RWPE2 (cell line): ENCODE data around the gene MAP4K5.

ENCODE experiments used
- ATAC-seq: fragments of 200-7000 bp; cut with Tn5 transposase; 3 replicates; pipeline ENCODE4 v1.9.1; 2021; ENCODE audit warnings: low read depth
- DNase-seq: peaks from one replicate; pipeline ENCODE4 v3.0.0-alpha.2; 2020; ENCODE audit warnings: low spot score
- H3K27ac ChIP-seq: fragments of 450-650 bp; 2 replicates; pipeline ENCODE4 v1.5.1; 2017; ENCODE audit warnings: mild to moderate bottlenecking; ENCODE audit not compliant: poor library complexity, severe bottlenecking
- H3K27me3 ChIP-seq: fragments of 250-450 bp; sonication (Bioruptor Pico); 2 replicates; pipeline ENCODE4 v1.5.1; 2021; ENCODE audit warnings: mild to moderate bottlenecking, moderate library complexity; ENCODE audit not compliant: insufficient read depth, poor library complexity, severe bottlenecking
- H3K36me3 ChIP-seq: fragments of 250-450 bp; sonication (Bioruptor Pico); 2 replicates; pipeline ENCODE4 v1.5.1; 2020; ENCODE audit warnings: low read depth, mild to moderate bottlenecking, moderate library complexity
- H3K4me1 ChIP-seq: fragments of 250-450 bp; sonication (Bioruptor Pico); 2 replicates; pipeline ENCODE4 v1.5.1; 2021; ENCODE audit warnings: mild to moderate bottlenecking, moderate library complexity; ENCODE audit not compliant: insufficient read depth, poor library complexity, severe bottlenecking
- H3K4me3 ChIP-seq: fragments of 250-450 bp; sonication (Bioruptor Pico); 2 replicates; pipeline ENCODE4 v1.5.1; 2021; ENCODE audit warnings: mild to moderate bottlenecking, moderate library complexity; ENCODE audit not compliant: severe bottlenecking
- H3K9me3 ChIP-seq: fragments of 250-450 bp; sonication (Bioruptor Pico); 2 replicates; pipeline ENCODE4 v1.5.1; 2021; ENCODE audit warnings: mild to moderate bottlenecking, moderate library complexity; ENCODE audit not compliant: severe bottlenecking
- CTCF ChIP-seq: fragments of 450-650 bp; IDR thresholded peaks from one replicate; pipeline ENCODE4 v1.5.1; 2017; ENCODE audit warnings: mild to moderate bottlenecking, moderate library complexity; ENCODE audit not compliant: poor library complexity, severe bottlenecking

MAP4K5 gene

GRCh38 chr14:50551877-50552276, 19.5 kb upstream of the MAP4K5 start:
- DNase-seq = no peak
- H3K4me1 ChIP-seq = no peaks in the 10 kb centered on the region
- no peak overlapping the region for H3K27ac ChIP-seq
- no peaks in the 10 kb centered on the region for H3K9me3 ChIP-seq
- no peak overlapping the region for H3K4me3 ChIP-seq
- no peak for TF ChIP-seq CTCF
- peaks cover 5% of the 10 kb centered on the region for H3K27me3 ChIP-seq
- no peaks in the 10 kb centered on the region for H3K36me3 ChIP-seq
- no peak for ATAC-seq

DNA sequence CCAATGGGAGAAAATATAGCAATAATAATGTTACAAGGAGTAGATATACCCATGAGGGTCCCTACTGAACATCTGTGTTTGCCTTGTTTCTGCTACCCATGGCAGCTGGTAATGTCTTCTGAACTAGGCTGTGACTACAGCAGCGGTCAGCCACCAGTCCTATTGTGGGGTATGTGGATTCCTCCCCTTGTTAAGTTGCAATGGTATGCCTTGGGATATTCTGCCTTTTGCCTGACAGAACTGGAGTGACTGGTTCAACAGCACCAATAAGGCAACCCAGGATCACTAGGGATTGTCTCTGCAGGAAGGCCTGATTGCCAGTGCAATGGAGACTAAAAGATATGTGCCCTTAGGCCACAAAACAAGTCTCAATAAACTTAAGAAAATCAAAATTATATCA, 17.9 kb upstream of the MAP4K5 start:
- no peak for DNase-seq
- no peaks in the 10 kb centered on the region for H3K36me3 ChIP-seq

DNA sequence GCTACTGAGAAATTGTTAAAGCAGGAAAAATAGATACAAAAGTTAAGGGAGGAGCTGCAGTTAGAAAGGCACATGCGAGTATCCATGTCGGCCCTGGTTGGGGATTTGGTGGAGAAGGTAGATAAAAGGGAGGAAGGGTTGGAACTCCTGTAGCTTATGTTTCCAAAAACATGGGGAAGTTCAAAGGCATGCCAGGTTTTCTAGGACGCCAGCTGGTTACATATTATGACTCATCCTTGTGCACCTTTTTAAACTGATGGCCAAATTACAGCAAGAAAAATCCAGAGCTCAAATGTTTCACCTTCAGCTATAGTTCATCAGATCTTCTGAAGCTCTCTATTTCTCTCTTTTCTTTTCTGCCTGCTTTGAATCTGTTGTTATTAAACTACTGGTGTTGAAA, 13.2 kb upstream of the MAP4K5 start:
- H3K27ac ChIP-seq = no peak overlapping the region
- H3K27me3 ChIP-seq = no peaks in the 10 kb centered on the region
- H3K4me3 ChIP-seq = no peak overlapping the region
- no peaks in the 10 kb centered on the region for H3K4me1 ChIP-seq
- ATAC-seq (peak; percentile 60; the same call in 1 of the 3 replicates), DNase-seq (no peak)
- no peaks in the 10 kb centered on the region for H3K36me3 ChIP-seq
- H3K9me3 ChIP-seq = no peaks in the 10 kb centered on the region
- no peak for TF ChIP-seq CTCF

More for the DNA sequence above, 17.9 kb upstream of the MAP4K5 start:
- Histone ChIP-seq H3K4me1 (no peaks in the 10 kb centered on the region), H3K4me3 (no peak overlapping the region), H3K9me3 (no peaks in the 10 kb centered on the region), H3K27ac (no peak overlapping the region), H3K27me3 (peaks cover 5% of the 10 kb centered on the region)
- no peak for TF ChIP-seq CTCF
- ATAC-seq = no peak

DNA sequence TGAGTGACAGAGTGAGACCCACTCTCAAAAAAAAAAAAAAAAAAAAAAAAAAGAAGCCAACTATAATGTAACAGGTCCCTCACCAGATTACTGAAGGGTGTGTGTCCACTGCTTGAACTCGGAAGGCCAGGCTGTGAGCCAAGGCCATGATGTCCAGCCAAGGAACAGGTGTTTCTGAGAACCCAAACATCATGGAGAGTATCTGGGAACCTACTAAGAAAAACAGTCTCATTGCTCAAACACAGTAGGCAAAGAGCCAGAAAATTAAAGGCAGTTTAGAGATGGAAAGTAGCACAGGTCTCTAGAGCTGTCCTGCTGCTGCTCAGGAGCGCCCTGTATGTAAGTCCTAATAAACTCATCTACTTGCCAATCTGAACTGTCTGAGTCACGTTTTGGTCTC, 12.5 kb upstream of the MAP4K5 start:
- DNase-seq (no peak), ATAC-seq (no peak)
- Histone ChIP-seq H3K36me3 (no peaks in the 10 kb centered on the region), H3K27me3 (no peaks in the 10 kb centered on the region), H3K4me3 (no peak overlapping the region), H3K27ac (no peak overlapping the region), H3K9me3 (no peaks in the 10 kb centered on the region), H3K4me1 (no peaks in the 10 kb centered on the region)
- no peak for TF ChIP-seq CTCF

- TF ChIP-seq CTCF = peak; percentile 89
- H3K9me3 ChIP-seq = no peaks in the 10 kb centered on the region
- H3K27ac ChIP-seq = no peak overlapping the region
- no peak for DNase-seq
- H3K36me3 ChIP-seq = no peaks in the 10 kb centered on the region
- no peak overlapping the region for H3K4me3 ChIP-seq
- peak; percentile 81 for ATAC-seq
- no peaks in the 10 kb centered on the region for H3K27me3 ChIP-seq
- no peaks in the 10 kb centered on the region for H3K4me1 ChIP-seq
Observed at GRCh38 chr14:50542941-50543418, 10.6 kb upstream of the MAP4K5 start.
